Activated T-cell treated with anti-CD3 and anti-CD28 coated beads for 24 hours (primary cell): ENCODE measurements around the gene PTPRN2.

Experiments used
- DNase-seq: peaks from one replicate; pipeline ENCODE4 v3.0.0-alpha.2; 2020; ENCODE audit warnings: low read depth

The PTPRN2 gene

GRCh38 chr7:157769526-157770215 is 818.0 kb downstream of the PTPRN2 start:
- no peak for DNase-seq

- DNase-seq: no peak
Observed at GRCh38 chr7:157769086-157769485, 818.5 kb downstream of the PTPRN2 start.

GRCh38 chr7:157768198-157768597 is 819.4 kb downstream of the PTPRN2 start:
- DNase-seq: no peak

- no peak for DNase-seq
Observed at GRCh38 chr7:157767506-157768197, 820.0 kb downstream of the PTPRN2 start.

- no peak for DNase-seq
Observed at GRCh38 chr7:157766098-157766497, 821.5 kb downstream of the PTPRN2 start.

- no peak for DNase-seq
Observed at GRCh38 chr7:157764946-157765537, 822.6 kb downstream of the PTPRN2 start.

GRCh38 chr7:157764193-157764592 is 823.4 kb downstream of the PTPRN2 start:
- no peak for DNase-seq

- DNase-seq: no peak
Observed at GRCh38 chr7:157763279-157764000, 824.2 kb downstream of the PTPRN2 start.

GRCh38 chr7:157762824-157763223 is 824.8 kb downstream of the PTPRN2 start:
- no peak for DNase-seq

GRCh38 chr7:157760004-157760730 is 827.5 kb downstream of the PTPRN2 start:
- no peak for DNase-seq

GRCh38 chr7:157759246-157759805 is 828.3 kb downstream of the PTPRN2 start:
- no peak for DNase-seq

GRCh38 chr7:157758468-157759245 is 829.0 kb downstream of the PTPRN2 start:
- no peak for DNase-seq

- no peak for DNase-seq
Observed at GRCh38 chr7:157757776-157758467, 829.7 kb downstream of the PTPRN2 start.

- no peak for DNase-seq
Observed at GRCh38 chr7:157757211-157757610, 830.4 kb downstream of the PTPRN2 start.

GRCh38 chr7:157755741-157756140 is 831.9 kb downstream of the PTPRN2 start:
- no peak for DNase-seq

- no peak for DNase-seq
Observed at GRCh38 chr7:157754416-157754790, 833.2 kb downstream of the PTPRN2 start.

GRCh38 chr7:157753713-157754415 is 833.8 kb downstream of the PTPRN2 start:
- no peak for DNase-seq

- DNase-seq: no peak
Observed at GRCh38 chr7:157752832-157753291, 834.8 kb downstream of the PTPRN2 start.

GRCh38 chr7:157751951-157752673 is 835.5 kb downstream of the PTPRN2 start:
- DNase-seq: no peak
